Measurements from ENCODE around the gene PHACTR1. TPM values are rescaled to one million over a fixed set of nuclear protein-coding genes. Genes with fewer than 3 reads are reported as not detected.
"Not testable (repeated sequence)": the region's sequence is repeated elsewhere in the genome, so short reads cannot be mapped to it uniquely, and the experiment has no call there.

Gene PHACTR1
- total RNA-seq, 1 experiment from 2014 or later: 5.2 TPM

DNA sequence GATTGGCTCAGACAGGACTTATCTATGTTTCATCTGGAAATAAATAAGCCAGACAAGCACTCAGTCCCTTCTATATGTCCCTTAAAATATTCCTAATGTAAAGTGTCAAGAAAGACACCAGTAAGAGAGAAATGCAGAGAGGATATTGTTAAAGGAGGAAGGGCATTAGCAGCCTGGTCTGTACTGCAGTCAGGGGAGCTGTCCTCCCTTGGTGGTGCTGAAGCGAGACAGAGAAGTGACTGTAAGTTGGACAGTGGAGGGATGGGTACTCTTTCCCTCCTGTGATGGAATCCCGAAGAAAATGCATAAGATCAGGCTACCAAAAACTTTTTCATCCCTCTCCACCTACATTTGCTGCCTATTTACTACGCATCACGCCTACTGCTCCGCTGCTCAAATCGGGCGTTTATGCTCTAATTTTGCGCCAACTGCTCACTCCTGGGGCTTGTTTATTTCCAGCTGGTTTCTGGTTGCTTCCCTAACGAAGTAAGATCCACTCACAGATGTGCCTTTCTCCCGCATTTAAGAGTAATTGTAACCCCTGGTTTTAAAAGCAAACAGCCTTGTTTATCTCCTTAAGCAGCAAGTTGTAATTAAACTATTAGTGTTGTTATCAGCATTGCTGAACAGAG, 35.2 kb downstream of the PHACTR1 start:
- Histone ChIP-seq H3K9me3 (ENCODE audit: low read length) (no peaks in the 10 kb centered on the region), H3K4me2 (ENCODE audit: low read depth, low read length, poor library complexity, severe bottlenecking) (no peak overlapping the region), H4K20me1 (ENCODE audit: insufficient read depth, low read depth, low read length) (no peaks in the 10 kb centered on the region), H3K4me1 (ENCODE audit: low read length) (no peaks in the 10 kb centered on the region), H3K27me3 (ENCODE audit: low read length) (no peaks in the 10 kb centered on the region), H3K36me3 (ENCODE audit: insufficient read depth, low read length) (no peaks in the 10 kb centered on the region), H3K9me2 (replicated peaks; ENCODE audit: insufficient read depth, low read length) (no peaks in the 10 kb centered on the region), H3K4me3 (ENCODE audit: low read length) (no peak overlapping the region), H3K9ac (ENCODE audit: low read length) (no peak overlapping the region), H3K79me2 (ENCODE audit: low read length) (no peaks in the 10 kb centered on the region), H2AFZ (ENCODE audit: low read length) (no peak overlapping the region), H3K27ac (ENCODE audit: low read length) (no peak overlapping the region)
- peak; percentile 79 for DNase-seq

DNA sequence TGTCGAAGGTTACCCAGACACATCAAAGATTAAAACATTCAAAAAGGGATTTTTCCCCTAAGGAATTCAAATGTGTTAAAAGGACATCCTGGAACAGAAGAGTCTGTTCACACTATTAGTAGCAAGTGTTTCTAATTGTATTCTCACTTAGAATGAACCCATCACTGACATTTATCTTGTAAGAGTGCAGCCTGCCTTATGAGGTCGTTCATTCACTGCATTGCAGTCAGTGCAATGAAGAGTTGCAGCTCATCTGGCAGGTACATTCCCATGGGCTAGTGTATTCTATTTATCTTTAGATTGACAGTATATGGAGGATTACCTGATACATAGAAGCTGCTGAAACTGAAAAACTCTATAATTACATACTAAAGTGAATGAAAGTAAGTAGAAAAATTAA, 36.5 kb downstream of the PHACTR1 start:
- Histone ChIP-seq H3K4me1 (ENCODE audit: low read length) (no peaks in the 10 kb centered on the region), H3K27ac (ENCODE audit: low read length) (no peak overlapping the region), H3K79me2 (ENCODE audit: low read length) (no peaks in the 10 kb centered on the region), H3K9me3 (ENCODE audit: low read length) (no peaks in the 10 kb centered on the region), H3K9ac (ENCODE audit: low read length) (no peak overlapping the region), H4K20me1 (ENCODE audit: insufficient read depth, low read depth, low read length) (no peaks in the 10 kb centered on the region), H3K27me3 (ENCODE audit: low read length) (no peaks in the 10 kb centered on the region), H3K4me3 (ENCODE audit: low read length) (no peak overlapping the region), H3K36me3 (ENCODE audit: insufficient read depth, low read length) (no peaks in the 10 kb centered on the region), H3K9me2 (replicated peaks; ENCODE audit: insufficient read depth, low read length) (no peaks in the 10 kb centered on the region), H3K4me2 (ENCODE audit: low read depth, low read length, poor library complexity, severe bottlenecking) (no peak overlapping the region), H2AFZ (ENCODE audit: low read length) (no peak overlapping the region)
- DNase-seq: no peak

DNA sequence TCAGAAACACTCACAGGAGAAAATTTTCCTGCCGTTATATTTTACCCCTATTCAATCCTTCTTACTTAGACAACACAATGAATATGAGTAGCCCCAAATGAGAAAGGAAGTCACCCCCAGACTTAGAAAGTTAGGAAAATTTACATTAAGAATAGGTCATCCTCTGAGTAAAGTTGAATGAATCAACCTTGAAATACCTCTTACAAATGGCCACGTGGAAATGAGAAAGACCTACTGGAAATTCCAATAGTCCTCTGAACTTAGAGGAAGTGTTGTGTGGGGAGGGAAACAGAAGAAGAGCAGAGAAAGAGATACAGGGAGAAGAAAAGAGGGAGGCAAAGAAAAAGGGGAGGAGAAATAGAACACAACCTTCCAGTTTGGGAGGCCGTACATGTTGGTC, 43.7 kb downstream of the PHACTR1 start:
- H3K79me2 ChIP-seq (ENCODE audit: low read length): no peaks in the 10 kb centered on the region
- no peak overlapping the region for H3K4me2 ChIP-seq (ENCODE audit: low read depth, low read length, poor library complexity, severe bottlenecking)
- H2AFZ ChIP-seq (ENCODE audit: low read length): no peak overlapping the region
- H3K4me1 ChIP-seq (ENCODE audit: low read length): no peaks in the 10 kb centered on the region
- no peak overlapping the region for H3K4me3 ChIP-seq (ENCODE audit: low read length)
- no peaks in the 10 kb centered on the region for H3K9me2 ChIP-seq (replicated peaks; ENCODE audit: insufficient read depth, low read length)
- H3K36me3 ChIP-seq (ENCODE audit: insufficient read depth, low read length): no peaks in the 10 kb centered on the region
- no peaks in the 10 kb centered on the region for H3K27me3 ChIP-seq (ENCODE audit: low read length)
- DNase-seq: no peak
- H3K9ac ChIP-seq (ENCODE audit: low read length): no peak overlapping the region
- no peak overlapping the region for H3K27ac ChIP-seq (ENCODE audit: low read length)
- no peaks in the 10 kb centered on the region for H3K9me3 ChIP-seq (ENCODE audit: low read length)
- H4K20me1 ChIP-seq (ENCODE audit: insufficient read depth, low read depth, low read length): no peaks in the 10 kb centered on the region

DNA sequence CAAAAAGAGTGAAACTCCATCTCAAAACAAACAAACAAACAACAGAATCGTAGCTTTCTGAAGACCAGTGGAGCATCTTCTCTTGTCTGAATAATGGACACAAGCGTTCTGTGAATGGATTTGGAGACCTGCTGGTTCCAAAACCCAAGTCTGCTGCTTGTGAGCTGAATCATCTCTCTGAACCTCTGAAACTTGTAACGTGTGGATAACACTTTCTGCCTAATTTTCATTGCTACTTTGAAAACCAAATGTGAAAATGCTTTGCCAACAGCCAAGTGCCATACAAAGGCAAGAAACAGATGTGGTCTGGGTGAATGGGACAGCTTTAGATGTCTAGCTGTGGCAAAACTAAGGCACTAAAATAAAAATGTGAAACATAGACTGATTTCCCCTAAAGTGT, 44.3 kb downstream of the PHACTR1 start:
- H3K9ac ChIP-seq (ENCODE audit: low read length): no peak overlapping the region
- no peaks in the 10 kb centered on the region for H3K9me3 ChIP-seq (ENCODE audit: low read length)
- H3K27ac ChIP-seq (ENCODE audit: low read length): no peak overlapping the region
- H3K4me1 ChIP-seq (ENCODE audit: low read length): no peaks in the 10 kb centered on the region
- no peaks in the 10 kb centered on the region for H3K9me2 ChIP-seq (replicated peaks; ENCODE audit: insufficient read depth, low read length)
- no peaks in the 10 kb centered on the region for H3K27me3 ChIP-seq (ENCODE audit: low read length)
- H3K4me2 ChIP-seq (ENCODE audit: low read depth, low read length, poor library complexity, severe bottlenecking): no peak overlapping the region
- H4K20me1 ChIP-seq (ENCODE audit: insufficient read depth, low read depth, low read length): no peaks in the 10 kb centered on the region
- DNase-seq: no peak
- no peaks in the 10 kb centered on the region for H3K79me2 ChIP-seq (ENCODE audit: low read length)
- H3K36me3 ChIP-seq (ENCODE audit: insufficient read depth, low read length): no peaks in the 10 kb centered on the region
- H2AFZ ChIP-seq (ENCODE audit: low read length): no peak overlapping the region
- no peak overlapping the region for H3K4me3 ChIP-seq (ENCODE audit: low read length)

DNA sequence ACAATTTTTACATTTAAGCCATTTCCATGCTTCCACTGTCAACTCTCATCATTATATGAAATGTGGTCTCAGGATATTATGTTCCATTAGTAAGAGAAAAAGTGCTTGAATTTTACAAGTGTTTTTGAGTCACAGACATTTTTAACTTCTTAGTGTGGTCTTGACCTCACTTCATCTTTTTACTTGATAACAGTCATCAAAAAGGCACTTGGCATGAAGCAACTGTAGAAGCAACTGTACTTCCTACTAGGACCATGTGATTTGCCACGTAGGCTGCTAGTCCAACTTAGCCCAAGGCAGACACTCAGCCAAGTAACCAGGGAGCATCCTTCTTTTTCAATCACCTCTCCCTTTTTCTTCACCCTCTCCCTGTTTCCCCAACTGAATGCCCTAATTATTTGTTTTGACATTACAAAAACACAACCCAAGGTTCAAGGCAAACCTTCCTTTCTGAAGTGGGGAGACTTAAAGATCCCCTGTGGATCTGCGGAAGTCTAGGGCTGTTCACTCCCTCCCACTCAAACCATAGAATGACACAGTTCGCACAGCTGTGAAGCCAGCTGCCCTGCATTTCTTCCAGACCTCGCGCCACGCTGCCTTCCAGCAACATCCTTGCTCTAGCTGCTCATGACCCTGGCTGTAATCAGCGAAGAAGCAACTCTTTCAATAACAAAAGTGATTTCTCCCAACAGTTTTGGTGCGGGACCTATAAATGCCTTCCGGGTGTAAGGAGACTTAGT, 45.0 kb downstream of the PHACTR1 start:
- no peak overlapping the region for H2AFZ ChIP-seq (ENCODE audit: low read length)
- H3K9me2 ChIP-seq (replicated peaks; ENCODE audit: insufficient read depth, low read length): no peaks in the 10 kb centered on the region
- no peaks in the 10 kb centered on the region for H4K20me1 ChIP-seq (ENCODE audit: insufficient read depth, low read depth, low read length)
- no peak overlapping the region for H3K27ac ChIP-seq (ENCODE audit: low read length)
- no peaks in the 10 kb centered on the region for H3K27me3 ChIP-seq (ENCODE audit: low read length)
- no peak for DNase-seq
- no peaks in the 10 kb centered on the region for H3K79me2 ChIP-seq (ENCODE audit: low read length)
- no peaks in the 10 kb centered on the region for H3K36me3 ChIP-seq (ENCODE audit: insufficient read depth, low read length)
- H3K9me3 ChIP-seq (ENCODE audit: low read length): no peaks in the 10 kb centered on the region
- no peak overlapping the region for H3K9ac ChIP-seq (ENCODE audit: low read length)
- H3K4me2 ChIP-seq (ENCODE audit: low read depth, low read length, poor library complexity, severe bottlenecking): no peak overlapping the region
- no peaks in the 10 kb centered on the region for H3K4me1 ChIP-seq (ENCODE audit: low read length)
- H3K4me3 ChIP-seq (ENCODE audit: low read length): no peak overlapping the region

DNA sequence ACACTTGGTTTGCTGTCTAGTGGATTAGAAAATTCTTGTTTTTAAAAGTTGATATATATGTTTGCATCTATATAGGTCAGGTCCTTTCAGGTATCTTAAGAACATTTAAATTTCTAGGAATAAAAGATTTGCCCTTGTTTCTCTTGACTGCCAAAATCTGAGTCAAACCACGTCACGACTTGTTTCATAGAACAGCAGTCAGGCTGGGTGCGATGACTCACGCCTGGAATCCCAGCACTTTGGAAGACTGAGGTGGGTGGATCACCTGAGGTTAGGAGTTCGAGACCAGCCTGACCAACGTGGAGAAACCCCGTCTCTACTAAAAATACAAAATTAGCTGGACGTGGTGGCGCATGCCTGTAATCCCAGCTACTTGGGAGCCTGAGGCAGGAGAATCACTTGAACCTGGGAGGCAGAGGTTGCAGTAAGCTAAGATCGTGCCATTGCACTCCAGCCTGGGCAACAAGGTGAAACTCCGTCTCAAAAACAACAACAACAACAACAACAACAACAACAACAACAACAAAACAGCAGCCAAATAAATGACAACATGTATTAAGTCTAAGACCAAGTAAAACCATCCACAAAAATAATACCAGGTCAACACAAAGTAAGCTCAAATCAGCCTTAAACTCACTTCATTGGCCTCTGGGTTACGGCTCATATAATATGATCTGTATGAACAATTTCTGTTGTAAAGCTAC, 46.3 kb downstream of the PHACTR1 start:
- not testable (repeated sequence) for H3K79me2 ChIP-seq (ENCODE audit: low read length); H3K27ac ChIP-seq (ENCODE audit: low read length); H3K9me3 ChIP-seq (ENCODE audit: low read length); H3K4me1 ChIP-seq (ENCODE audit: low read length); H3K36me3 ChIP-seq (ENCODE audit: insufficient read depth, low read length); H3K4me3 ChIP-seq (ENCODE audit: low read length); H3K27me3 ChIP-seq (ENCODE audit: low read length); H3K4me2 ChIP-seq (ENCODE audit: low read depth, low read length, poor library complexity, severe bottlenecking); DNase-seq; H3K9ac ChIP-seq (ENCODE audit: low read length); H2AFZ ChIP-seq (ENCODE audit: low read length); H4K20me1 ChIP-seq (ENCODE audit: insufficient read depth, low read depth, low read length); H3K9me2 ChIP-seq (replicated peaks; ENCODE audit: insufficient read depth, low read length)

DNA sequence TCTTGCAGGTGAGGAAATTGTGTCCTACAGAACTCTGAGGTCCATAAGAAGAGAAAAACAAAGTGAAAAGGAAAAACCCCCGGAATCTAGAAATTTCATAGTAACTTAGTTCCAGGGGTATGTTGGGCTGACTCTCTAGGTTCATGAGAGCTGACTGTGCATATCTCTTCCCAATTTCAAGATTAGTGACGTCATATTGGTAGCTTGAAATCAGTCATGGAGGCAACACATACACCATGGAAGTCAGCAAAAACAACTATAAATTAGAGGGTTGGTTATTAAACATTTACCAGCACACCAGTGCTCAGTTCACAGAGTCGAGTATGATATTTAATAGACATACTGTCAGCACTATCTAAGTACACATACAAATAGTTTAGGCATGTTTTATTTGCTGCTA, 49.8 kb downstream of the PHACTR1 start:
- DNase-seq: no peak
- Histone ChIP-seq H3K4me3 (ENCODE audit: low read length) (no peak overlapping the region), H3K36me3 (ENCODE audit: insufficient read depth, low read length) (no peaks in the 10 kb centered on the region), H3K9me3 (ENCODE audit: low read length) (no peaks in the 10 kb centered on the region), H3K79me2 (ENCODE audit: low read length) (no peaks in the 10 kb centered on the region), H3K4me2 (ENCODE audit: low read depth, low read length, poor library complexity, severe bottlenecking) (no peak overlapping the region), H3K9me2 (replicated peaks; ENCODE audit: insufficient read depth, low read length) (no peaks in the 10 kb centered on the region), H3K27me3 (ENCODE audit: low read length) (no peaks in the 10 kb centered on the region), H3K27ac (ENCODE audit: low read length) (no peak overlapping the region), H3K4me1 (ENCODE audit: low read length) (no peaks in the 10 kb centered on the region), H4K20me1 (ENCODE audit: insufficient read depth, low read depth, low read length) (no peaks in the 10 kb centered on the region), H2AFZ (ENCODE audit: low read length) (no peak overlapping the region), H3K9ac (ENCODE audit: low read length) (no peak overlapping the region)

DNA sequence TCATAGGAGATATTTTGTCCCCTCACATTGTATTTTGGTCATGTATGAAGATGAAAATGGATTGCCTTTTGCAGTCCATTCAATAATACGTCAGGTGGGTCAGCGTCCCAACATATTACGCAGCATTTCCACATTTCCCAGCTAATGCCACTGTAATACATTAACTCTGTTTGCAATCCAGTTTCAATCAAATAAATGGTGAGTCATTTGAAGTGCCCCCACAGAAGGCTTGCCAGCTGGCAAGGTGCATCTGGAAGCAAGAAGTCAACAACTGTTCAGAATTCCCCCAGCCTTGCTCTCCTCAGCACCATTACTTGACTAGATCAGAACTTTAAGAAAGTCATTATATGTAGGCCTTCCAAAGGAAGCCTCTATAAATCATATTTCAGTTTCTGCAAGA, 50.4 kb downstream of the PHACTR1 start:
- Histone ChIP-seq H3K79me2 (ENCODE audit: low read length) (no peaks in the 10 kb centered on the region), H3K4me1 (ENCODE audit: low read length) (no peaks in the 10 kb centered on the region), H2AFZ (ENCODE audit: low read length) (no peak overlapping the region), H3K27ac (ENCODE audit: low read length) (no peak overlapping the region), H4K20me1 (ENCODE audit: insufficient read depth, low read depth, low read length) (no peaks in the 10 kb centered on the region), H3K27me3 (ENCODE audit: low read length) (no peaks in the 10 kb centered on the region), H3K4me3 (ENCODE audit: low read length) (no peak overlapping the region), H3K9me2 (replicated peaks; ENCODE audit: insufficient read depth, low read length) (no peaks in the 10 kb centered on the region), H3K9me3 (ENCODE audit: low read length) (no peaks in the 10 kb centered on the region), H3K36me3 (ENCODE audit: insufficient read depth, low read length) (no peaks in the 10 kb centered on the region), H3K4me2 (ENCODE audit: low read depth, low read length, poor library complexity, severe bottlenecking) (no peak overlapping the region), H3K9ac (ENCODE audit: low read length) (no peak overlapping the region)
- DNase-seq: no peak
